ENCODE results near the gene GAL. TPM values are rescaled to one million over a fixed set of nuclear protein-coding genes. Genes with fewer than 3 reads are reported as not detected.

Gene GAL
- total RNA-seq, 1 donor from 2014 or later, result 1.1 TPM

DNA sequence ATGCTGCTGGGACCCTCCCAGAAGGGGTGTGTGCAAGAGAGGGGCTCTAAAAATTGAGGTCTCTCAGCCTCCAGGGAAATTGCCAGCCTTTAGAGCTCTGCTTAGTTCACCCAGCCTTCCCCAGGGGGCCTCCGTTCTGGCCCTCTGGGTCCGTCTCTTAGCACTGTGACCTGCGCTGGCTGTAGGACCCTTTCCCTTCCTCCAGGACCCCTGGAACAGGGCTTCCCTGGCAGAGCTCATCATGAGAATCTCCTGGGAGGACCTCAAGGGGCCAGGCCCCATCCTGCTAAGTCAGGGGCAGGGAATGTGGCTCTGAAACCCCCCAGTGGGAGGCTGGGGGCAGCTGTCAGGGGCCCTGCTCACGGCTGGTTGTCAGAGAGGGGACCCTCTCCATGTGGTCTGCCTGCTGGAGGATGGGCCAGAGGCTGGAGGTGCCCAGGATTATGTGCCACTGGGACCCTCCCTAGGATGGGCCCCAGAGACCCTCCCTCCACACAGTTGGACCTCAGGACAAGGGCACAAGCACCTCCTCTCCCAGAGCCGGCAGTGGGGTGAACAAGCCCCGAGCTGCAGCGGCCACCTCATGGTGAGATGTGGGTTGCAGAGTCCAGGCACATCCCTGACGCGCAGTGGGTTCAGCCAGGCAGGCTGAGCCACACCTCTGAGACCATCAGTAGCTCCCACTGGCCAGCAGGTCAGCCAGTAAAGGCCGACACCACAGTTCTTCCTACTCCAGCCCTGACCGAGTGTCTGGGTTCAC, 27.1 kb upstream of the GAL start:
- Mint-ChIP-seq H3K4me1 (peaks cover 10% of the 10 kb centered on the region), H3K4me3 (no peak overlapping the region), H3K9me3 (no peaks in the 10 kb centered on the region), H3K27me3 (ENCODE audit: low read depth) (no peaks in the 10 kb centered on the region), H3K27ac (ENCODE audit: unreplicated experiment) (no peak overlapping the region), H3K36me3 (ENCODE audit: low read depth) (no peaks in the 10 kb centered on the region)
- no peak for DNase-seq (ENCODE audit: low read depth, low spot score)
- TF ChIP-seq, protein P1, sequence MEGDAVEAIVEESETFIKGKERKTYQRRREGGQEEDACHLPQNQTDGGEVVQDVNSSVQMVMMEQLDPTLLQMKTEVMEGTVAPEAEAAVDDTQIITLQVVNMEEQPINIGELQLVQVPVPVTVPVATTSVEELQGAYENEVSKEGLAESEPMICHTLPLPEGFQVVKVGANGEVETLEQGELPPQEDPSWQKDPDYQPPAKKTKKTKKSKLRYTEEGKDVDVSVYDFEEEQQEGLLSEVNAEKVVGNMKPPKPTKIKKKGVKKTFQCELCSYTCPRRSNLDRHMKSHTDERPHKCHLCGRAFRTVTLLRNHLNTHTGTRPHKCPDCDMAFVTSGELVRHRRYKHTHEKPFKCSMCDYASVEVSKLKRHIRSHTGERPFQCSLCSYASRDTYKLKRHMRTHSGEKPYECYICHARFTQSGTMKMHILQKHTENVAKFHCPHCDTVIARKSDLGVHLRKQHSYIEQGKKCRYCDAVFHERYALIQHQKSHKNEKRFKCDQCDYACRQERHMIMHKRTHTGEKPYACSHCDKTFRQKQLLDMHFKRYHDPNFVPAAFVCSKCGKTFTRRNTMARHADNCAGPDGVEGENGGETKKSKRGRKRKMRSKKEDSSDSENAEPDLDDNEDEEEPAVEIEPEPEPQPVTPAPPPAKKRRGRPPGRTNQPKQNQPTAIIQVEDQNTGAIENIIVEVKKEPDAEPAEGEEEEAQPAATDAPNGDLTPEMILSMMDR (conservative IDR thresholded peaks at IDR 0.05), result no peak

DNA sequence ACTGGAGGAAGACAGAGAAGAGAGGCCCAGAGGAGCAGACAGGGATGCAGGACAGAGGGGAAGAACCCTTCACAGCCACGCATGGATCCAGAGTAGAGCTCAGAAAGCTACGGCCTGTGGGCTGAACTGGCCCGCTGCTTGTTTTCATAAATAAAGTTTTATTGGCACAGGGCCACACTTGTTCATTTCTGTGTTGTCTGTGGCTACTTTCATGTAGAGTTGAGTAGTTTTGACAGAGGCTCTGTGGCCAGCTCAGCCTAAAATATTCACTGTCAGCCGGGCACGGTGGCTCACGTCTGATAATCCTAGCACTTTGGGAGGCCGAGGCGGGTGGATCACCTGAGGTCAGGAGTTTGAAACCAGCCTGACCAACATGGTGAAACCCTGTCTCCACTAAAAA, 26.2 kb upstream of the GAL start:
- Mint-ChIP-seq H3K36me3 (ENCODE audit: low read depth) (no peaks in the 10 kb centered on the region), H3K27me3 (ENCODE audit: low read depth) (no peaks in the 10 kb centered on the region), H3K4me3 (no peak overlapping the region), H3K27ac (ENCODE audit: unreplicated experiment) (no peak overlapping the region), H3K4me1 (peaks cover 10% of the 10 kb centered on the region), H3K9me3 (no peaks in the 10 kb centered on the region)
- no peak for DNase-seq (ENCODE audit: low read depth, low spot score)
- TF ChIP-seq, protein P1 (conservative IDR thresholded peaks at IDR 0.05), result no peak

DNA sequence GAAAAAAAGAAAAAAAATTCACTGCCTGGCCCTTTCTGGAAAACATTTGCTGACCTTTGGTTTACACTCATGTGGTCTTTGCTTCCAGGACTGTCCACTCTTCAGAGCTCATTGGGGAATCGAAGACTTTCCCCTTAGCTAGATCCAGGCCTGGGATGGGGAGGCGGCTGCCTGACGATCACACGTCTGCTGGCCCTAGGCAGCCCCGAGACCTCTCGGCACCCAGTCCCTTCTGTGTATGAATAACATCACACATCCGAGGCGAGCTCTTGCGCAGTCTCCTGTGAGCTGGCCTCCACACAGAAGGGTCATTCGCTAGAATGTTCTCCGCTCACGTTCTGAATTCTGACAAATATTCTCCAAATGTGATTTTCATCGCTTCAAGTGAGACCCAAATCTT, 25.7 kb upstream of the GAL start:
- TF ChIP-seq, protein P1 (conservative IDR thresholded peaks at IDR 0.05), result no peak
- Mint-ChIP-seq H3K4me1 (peaks cover 10% of the 10 kb centered on the region), H3K9me3 (no peaks in the 10 kb centered on the region), H3K27ac (ENCODE audit: unreplicated experiment) (no peak overlapping the region), H3K36me3 (ENCODE audit: low read depth) (no peaks in the 10 kb centered on the region), H3K4me3 (no peak overlapping the region), H3K27me3 (ENCODE audit: low read depth) (no peaks in the 10 kb centered on the region)
- no peak for DNase-seq (ENCODE audit: low read depth, low spot score)

DNA sequence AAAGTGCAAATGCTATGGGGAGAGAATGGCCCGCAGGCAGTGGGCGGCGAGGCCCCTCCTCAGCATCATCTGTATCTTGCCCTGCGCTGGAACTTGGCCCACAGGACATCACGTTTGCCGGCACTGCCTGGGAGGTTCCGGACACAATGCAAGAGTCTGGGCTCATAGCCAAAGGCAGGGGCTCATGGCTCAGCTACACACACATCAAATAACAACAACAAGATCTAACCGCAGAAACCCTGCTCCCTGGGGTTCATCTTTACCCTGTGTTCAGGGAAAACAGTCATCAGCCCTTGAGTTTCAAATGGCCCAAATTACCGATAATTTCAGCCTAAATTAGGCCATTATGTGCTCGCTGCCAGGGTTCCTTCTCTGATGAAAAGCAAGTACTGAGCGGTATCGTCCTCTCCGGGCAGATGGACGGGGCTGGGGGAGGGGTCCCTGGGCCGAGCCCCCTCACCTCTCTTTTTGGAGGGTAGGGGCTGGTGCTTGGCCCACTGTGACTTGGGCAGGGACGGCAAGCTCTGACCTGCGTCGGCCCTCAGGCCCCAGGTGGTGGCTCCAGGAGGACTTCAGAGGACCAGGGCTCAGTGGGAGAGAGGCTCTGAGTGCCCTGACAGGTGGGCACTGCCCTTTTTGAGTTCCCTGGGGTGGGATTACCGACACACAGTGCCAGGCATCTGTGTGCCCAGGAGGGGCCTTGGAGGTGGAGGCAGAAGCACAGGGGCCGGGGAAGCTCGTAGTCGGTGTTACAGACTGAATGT, 25.0 kb upstream of the GAL start:
- Mint-ChIP-seq H3K27me3 (ENCODE audit: low read depth) (no peaks in the 10 kb centered on the region), H3K36me3 (ENCODE audit: low read depth) (no peaks in the 10 kb centered on the region), H3K4me3 (no peak overlapping the region), H3K9me3 (no peaks in the 10 kb centered on the region), H3K4me1 (peaks cover 10% of the 10 kb centered on the region), H3K27ac (ENCODE audit: unreplicated experiment) (no peak overlapping the region)
- TF ChIP-seq, protein P1 (conservative IDR thresholded peaks at IDR 0.05), result no peak
- DNase-seq (ENCODE audit: low read depth, low spot score), result no peak

DNA sequence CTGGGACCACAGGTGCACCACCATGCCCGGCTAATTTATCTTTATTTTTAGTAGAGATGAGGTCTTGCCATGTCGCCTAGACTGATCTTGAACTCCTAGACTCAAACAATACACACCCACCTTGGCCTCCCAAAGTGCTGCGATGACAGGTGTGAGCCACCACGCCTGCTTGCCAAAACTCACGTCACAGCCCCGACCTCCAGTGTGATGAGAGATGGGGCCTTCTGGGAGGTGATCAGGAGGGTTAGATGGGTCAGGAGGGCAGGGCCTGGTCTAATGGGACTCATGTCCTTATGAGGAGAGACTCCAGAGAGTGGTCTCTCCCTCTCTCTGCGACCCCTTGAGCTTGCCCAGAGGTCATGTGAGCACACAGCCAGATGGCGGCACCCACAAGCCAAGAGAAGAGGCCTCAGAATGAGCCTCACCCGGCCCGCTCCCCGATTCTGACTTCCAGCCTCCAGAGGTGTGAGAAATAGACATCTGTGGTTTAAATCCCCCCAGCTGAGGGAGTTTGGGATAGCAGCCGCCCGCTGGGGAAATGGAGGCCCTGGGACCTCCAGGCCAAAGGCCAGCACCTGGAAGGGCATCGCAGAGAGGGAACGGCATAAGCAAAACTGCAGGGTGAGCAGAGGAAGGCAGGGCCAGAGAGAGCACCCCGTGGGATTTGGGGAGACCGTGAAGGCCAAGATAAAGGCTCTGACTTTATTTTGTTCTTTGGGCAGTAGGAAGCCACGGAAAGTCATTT, 24.1 kb upstream of the GAL start:
- no peak for DNase-seq (ENCODE audit: low read depth, low spot score)
- TF ChIP-seq, protein P1 (conservative IDR thresholded peaks at IDR 0.05), result no peak
- H3K9me3 Mint-ChIP-seq, result no peaks in the 10 kb centered on the region
- H3K27ac Mint-ChIP-seq (ENCODE audit: unreplicated experiment), result peak overlapping the region; percentile 62
- H3K4me1 Mint-ChIP-seq, result peaks cover 9% of the 10 kb centered on the region
- no peak overlapping the region for H3K4me3 Mint-ChIP-seq
- no peaks in the 10 kb centered on the region for H3K36me3 Mint-ChIP-seq (ENCODE audit: low read depth)
- H3K27me3 Mint-ChIP-seq (ENCODE audit: low read depth), result no peaks in the 10 kb centered on the region
